ENCODE measurements around the gene LAP3.

DNA sequence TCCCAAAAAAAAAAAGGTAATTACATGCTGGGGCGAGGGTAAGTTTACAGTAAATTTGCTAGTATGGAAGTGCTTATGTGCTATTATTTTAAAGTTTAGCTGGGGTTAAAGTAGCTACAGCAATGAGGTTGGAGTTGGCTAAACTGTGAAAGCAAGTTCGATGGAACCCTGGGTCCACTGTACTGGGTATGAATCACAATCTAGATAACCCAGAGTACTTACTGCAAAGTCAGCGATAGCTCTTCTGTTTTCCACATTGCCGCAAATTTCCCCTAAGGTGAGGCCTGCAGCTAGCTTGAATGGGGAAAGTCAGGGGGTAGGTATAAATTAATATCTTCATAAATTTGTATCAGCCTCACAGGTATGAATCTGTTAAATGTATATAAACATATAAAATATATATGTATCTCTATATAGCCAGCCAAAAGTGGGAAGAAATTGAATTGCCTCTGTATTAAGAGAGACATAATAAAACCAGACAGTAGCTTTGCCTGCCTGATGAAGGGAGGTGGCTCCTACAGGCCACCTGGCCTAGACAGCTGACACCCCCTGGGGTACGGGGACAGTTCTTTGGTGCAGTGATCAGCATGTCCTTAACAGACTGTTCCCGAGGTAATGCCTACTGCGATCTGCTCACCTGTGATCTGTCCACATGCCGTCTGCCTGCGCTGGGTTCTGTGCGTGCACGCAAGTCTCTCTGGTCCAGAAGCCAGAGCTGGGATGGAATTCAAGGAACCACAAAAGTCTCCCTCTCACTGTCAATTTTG, 31.4 kb upstream of the LAP3 start:
- TF ChIP-seq FOXM1 (IDR thresholded peaks at IDR 0.05; ENCODE audit: borderline replicate concordance) = no peak
- TF ChIP-seq SP1 (IDR thresholded peaks at IDR 0.05) = no peak
- no peak for TF ChIP-seq NFRKB (IDR thresholded peaks at IDR 0.05)
- TF ChIP-seq ZNF384 (IDR thresholded peaks at IDR 0.05) = no peak
- no peak for TF ChIP-seq ELF4 (IDR thresholded peaks at IDR 0.05)
- TF ChIP-seq L3MBTL2 (conservative IDR thresholded peaks at IDR 0.05) = no peak
